OCI-LY7 (cell line): ENCODE results near the gene ERVK3-1. TPM values are rescaled to one million over a fixed set of nuclear protein-coding genes. Genes with fewer than 3 reads are reported as not detected.

Experiments
- BruUV-seq: library from RNA; stranded (reverse); fragments of 400-500 nt; replicated peaks from 2 replicates; lab custom pipeline; 2021; lab: Mats Ljungman, UMichigan
- CTCF ChIA-PET: fragments of 300-600 bp; sonication (Branson Sonifier 250); formaldehyde crosslinking; loops from one replicate; lab custom pipeline; 2022; ENCODE audit warnings: antibody characterized with exemption; ENCODE audit not compliant: unreplicated experiment; lab: Charles Lee
- POLR2A ChIA-PET: fragments of 300-600 bp; sonication (Branson Sonifier 250); formaldehyde crosslinking; loops from one replicate; lab custom pipeline; 2022; ENCODE audit warnings: antibody characterized with exemption; lab: Charles Lee
- DNase-seq: peaks from one replicate; pipeline ENCODE4 v3.0.0-alpha.2; 2015; ENCODE audit warnings: low spot score
- H2AFZ ChIP-seq: fragments of 200-600 bp; sonication (generic), shearing (Covaris generic); 2 replicates; pipeline ENCODE4 v1.6.1; 2014; ENCODE audit warnings: mild to moderate bottlenecking, antibody characterized with exemption, low read length, moderate library complexity
- H3K27ac ChIP-seq: fragments of 200-600 bp; sonication (generic); 2 replicates; pipeline ENCODE4 v1.5.1; 2014; ENCODE audit warnings: mixed run types, low read depth, mild to moderate bottlenecking, moderate library complexity, low read length, inconsistent platforms; ENCODE audit not compliant: poor library complexity, severe bottlenecking
- H3K36me3 ChIP-seq: fragments of 200-600 bp; sonication (generic); 2 replicates; pipeline ENCODE4 v1.6.1; 2014; ENCODE audit warnings: mild to moderate bottlenecking, antibody characterized with exemption, low read length, moderate library complexity, mixed read lengths; ENCODE audit not compliant: insufficient read depth
- H3K4me1 ChIP-seq: fragments of 200-600 bp; sonication (generic); 2 replicates; pipeline ENCODE4 v1.5.1; 2014; ENCODE audit warnings: mild to moderate bottlenecking, low read length; ENCODE audit not compliant: insufficient read depth, poor library complexity, severe bottlenecking
- H3K4me2 ChIP-seq: fragments of 200-600 bp; sonication (generic); 2 replicates; pipeline ENCODE4 v1.6.1; 2014; ENCODE audit warnings: mild to moderate bottlenecking, low read length
- H3K4me3 ChIP-seq: fragments of 200-600 bp; sonication (generic); 2 replicates; pipeline ENCODE4 v1.5.1; 2014; ENCODE audit warnings: mild to moderate bottlenecking, low read depth, low read length; ENCODE audit not compliant: poor library complexity, severe bottlenecking
- H3K79me2 ChIP-seq: fragments of 200-600 bp; sonication (generic); 2 replicates; pipeline ENCODE4 v1.6.1; 2016; ENCODE audit warnings: low read depth, mild to moderate bottlenecking, low read length, moderate library complexity, mixed read lengths; ENCODE audit not compliant: insufficient read depth
- H3K9me2 ChIP-seq: fragments of 200-600 bp; sonication (generic); 2 replicates; pipeline ENCODE4 v1.6.1; 2016; ENCODE audit warnings: mild to moderate bottlenecking, low read length, mixed read lengths; ENCODE audit not compliant: insufficient read depth
- H3K9me3 ChIP-seq: fragments of 200-600 bp; sonication (generic); 2 replicates; pipeline ENCODE4 v1.6.1; 2014; ENCODE audit warnings: mild to moderate bottlenecking, mixed run types, low read length, mixed read lengths
- H4K20me1 ChIP-seq: fragments of 200-600 bp; sonication (generic); 2 replicates; pipeline ENCODE4 v1.6.1; 2014; ENCODE audit warnings: mild to moderate bottlenecking, antibody characterized with exemption, low read length, moderate library complexity, mixed read lengths; ENCODE audit not compliant: insufficient read depth
- CTCF ChIP-seq: fragments of 200-600 bp; sonication (generic); conservative IDR thresholded peaks from 2 replicates; pipeline ENCODE4 v1.5.1; 2014; ENCODE audit warnings: mild to moderate bottlenecking, antibody characterized with exemption, low read length, moderate library complexity, mixed read lengths
- EZH2phosphoT487 ChIP-seq: fragments of 200-600 bp; sonication (generic); IDR thresholded peaks from 2 replicates; pipeline ENCODE4 v1.6.1; 2018; ENCODE audit warnings: low read depth, borderline replicate concordance, mild to moderate bottlenecking, mixed run types, antibody characterized with exemption, low read length, moderate library complexity, mixed read lengths
- intact Hi-C: fragments of 100-400 bp; cut with micrococcal nuclease; formaldehyde crosslinking; loops from one replicate; pipeline ENCODE4 v1.10.0; 2022; ENCODE audit not compliant: unreplicated experiment
- total RNA-seq, 2 experiments: library from RNA; depleted of rRNA in 1 of 2; stranded (reverse); fragments of >200 nt in 1 of 2; shearing (Covaris generic) in 1 of 2; gene quantifications; 2 replicates each; pipeline ENCODE4 v1.2.3, GENCODE V29; 2014 to 2022

The ERVK3-1 gene
- total RNA-seq, 2 experiments from 2014 or later, result 48.1 to 61.7 TPM

- H3K4me1 ChIP-seq, result no peaks in the 10 kb centered on the region
- ChIA-PET POLR2A (no interaction called here), CTCF (no interaction called here)
- no peaks in the 10 kb centered on the region for H3K9me3 ChIP-seq
- no TSS peak for BruUV-seq
- H3K4me3 ChIP-seq, result no peak overlapping the region
- H4K20me1 ChIP-seq, result no peaks in the 10 kb centered on the region
- intact Hi-C loops, result no loop called here
- DNase-seq, result no peak
- no peak overlapping the region for H3K27ac ChIP-seq
- no peaks in the 10 kb centered on the region for H3K79me2 ChIP-seq
- TF ChIP-seq CTCF, result no peak
- no peak for TF ChIP-seq EZH2phosphoT487
- H3K4me2 ChIP-seq, result no peak overlapping the region
- no peaks in the 10 kb centered on the region for H3K9me2 ChIP-seq
- H3K36me3 ChIP-seq, result peaks cover 5% of the 10 kb centered on the region; the same call in 1 of the 2 replicates
- H2AFZ ChIP-seq, result no peak overlapping the region
Measured at GRCh38 chr19:58355908-58356765, 51.0 kb downstream of the ERVK3-1 start.

GRCh38 chr19:58356766-58357480 is 51.7 kb downstream of the ERVK3-1 start:
- CTCF ChIA-PET, result no interaction called here
- no peak for DNase-seq
- Histone ChIP-seq H2AFZ (no peak overlapping the region), H3K9me2 (no peaks in the 10 kb centered on the region), H3K9me3 (no peaks in the 10 kb centered on the region), H3K4me2 (no peak overlapping the region), H3K4me1 (peaks cover 8% of the 10 kb centered on the region), H4K20me1 (no peaks in the 10 kb centered on the region), H3K27ac (no peak overlapping the region), H3K79me2 (no peaks in the 10 kb centered on the region), H3K36me3 (peaks cover 5% of the 10 kb centered on the region; the same call in 1 of the 2 replicates), H3K4me3 (no peak overlapping the region)
- BruUV-seq, result no TSS peak
- intact Hi-C loops, result no loop called here
- no peak for TF ChIP-seq EZH2phosphoT487
- no peak for TF ChIP-seq CTCF
- POLR2A ChIA-PET, result no interaction called here
